Ecto neural progenitor cell (in vitro differentiated cells): ENCODE data around the gene ATL1.
"Not testable (repeated sequence)": the region's sequence is repeated elsewhere in the genome, so short reads cannot be mapped to it uniquely, and the experiment has no call there.

ENCODE experiments used
- DNase-seq: peaks from one replicate; pipeline ENCODE4 v3.0.0-alpha.2; 2018; ENCODE audit warnings: low spot score

Gene ATL1

DNA sequence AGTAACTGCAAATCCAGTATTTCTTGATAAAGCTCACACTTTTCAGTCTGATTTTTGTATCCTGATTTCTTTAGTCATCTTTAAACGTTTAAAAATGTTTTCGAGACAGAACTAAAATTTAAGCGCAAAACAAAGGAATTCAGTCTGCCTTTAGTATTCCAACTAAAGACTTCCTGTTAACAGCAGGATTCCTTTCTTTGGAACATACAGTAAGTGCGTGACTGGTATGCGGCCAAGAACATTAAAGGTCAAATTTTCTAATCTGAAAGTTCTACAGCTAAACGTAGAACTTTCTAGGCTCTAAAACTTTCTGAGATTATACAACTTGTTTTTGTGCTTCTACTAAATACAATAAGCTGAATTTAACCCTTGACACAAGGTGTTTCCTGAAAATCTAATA lies 98.3 kb downstream of the ATL1 start:
- no peak for DNase-seq

DNA sequence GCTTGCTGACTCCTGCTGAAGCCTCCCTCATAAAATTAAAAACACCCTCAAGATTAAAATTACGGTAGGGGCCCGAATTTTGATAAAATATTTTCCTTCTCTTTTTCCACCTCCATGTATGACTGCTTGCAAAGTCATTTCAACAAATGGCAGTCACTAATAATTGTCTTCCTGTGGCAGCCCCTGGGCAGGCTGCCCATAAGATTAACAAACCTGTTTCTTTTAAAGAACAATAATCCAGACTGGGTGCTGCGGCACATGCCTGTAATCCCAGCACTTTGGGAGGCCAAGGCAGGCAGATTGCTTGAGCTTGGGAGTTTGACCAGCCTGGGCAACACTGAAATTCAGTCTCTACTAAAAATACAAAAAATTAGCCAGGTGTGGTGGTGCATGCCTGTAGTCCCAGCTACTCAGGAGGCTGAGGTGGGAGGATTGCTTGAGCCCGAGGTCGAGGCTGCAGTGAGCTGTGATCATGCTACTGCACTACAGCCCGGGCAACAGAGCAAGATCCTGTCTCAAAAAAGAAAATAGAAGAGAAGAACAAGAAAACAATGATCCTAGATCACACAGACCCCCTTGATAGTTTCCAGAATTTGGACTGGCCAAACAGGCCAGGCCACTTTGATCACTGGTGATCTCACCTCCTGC lies 99.5 kb downstream of the ATL1 start:
- DNase-seq, result no peak

DNA sequence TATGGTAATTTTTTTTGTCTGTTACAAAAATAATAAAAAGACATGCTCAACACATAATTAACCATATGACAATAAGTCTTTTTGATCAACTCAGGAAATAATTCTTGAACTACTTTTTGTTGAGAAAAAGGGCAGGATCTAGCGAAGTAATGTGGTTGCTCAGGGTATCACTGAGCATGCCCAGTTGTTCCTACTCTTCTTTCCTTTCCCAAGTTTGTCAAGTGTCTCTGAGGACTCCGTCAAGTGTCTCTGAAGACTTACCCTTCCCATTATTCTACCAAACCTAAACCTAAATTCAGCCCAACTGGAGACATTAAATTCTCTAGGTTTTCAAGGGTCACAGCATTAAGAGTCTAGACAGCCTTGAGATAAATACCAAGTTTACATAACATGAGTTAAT lies 104.6 kb downstream of the ATL1 start:
- DNase-seq, result not testable (repeated sequence)

DNA sequence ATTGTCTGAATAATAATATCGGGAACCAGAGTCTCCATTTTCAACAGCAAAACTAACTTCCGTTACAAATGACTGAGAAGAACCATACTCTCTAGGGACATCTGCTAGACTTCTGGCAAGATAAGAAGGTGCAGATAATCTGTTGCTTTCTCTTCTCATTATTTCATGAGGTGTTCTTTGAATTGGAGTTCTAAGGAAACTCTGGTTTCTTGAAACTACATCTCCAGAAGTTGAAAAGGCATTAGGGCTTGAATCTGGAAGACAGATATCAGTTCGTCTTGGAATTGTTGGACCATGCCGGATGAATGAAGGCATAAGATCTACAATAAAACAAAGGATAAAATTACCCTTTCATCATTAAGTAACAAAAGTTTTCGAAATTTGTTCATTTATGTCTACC lies 105.4 kb downstream of the ATL1 start:
- DNase-seq, result not testable (repeated sequence)

DNA sequence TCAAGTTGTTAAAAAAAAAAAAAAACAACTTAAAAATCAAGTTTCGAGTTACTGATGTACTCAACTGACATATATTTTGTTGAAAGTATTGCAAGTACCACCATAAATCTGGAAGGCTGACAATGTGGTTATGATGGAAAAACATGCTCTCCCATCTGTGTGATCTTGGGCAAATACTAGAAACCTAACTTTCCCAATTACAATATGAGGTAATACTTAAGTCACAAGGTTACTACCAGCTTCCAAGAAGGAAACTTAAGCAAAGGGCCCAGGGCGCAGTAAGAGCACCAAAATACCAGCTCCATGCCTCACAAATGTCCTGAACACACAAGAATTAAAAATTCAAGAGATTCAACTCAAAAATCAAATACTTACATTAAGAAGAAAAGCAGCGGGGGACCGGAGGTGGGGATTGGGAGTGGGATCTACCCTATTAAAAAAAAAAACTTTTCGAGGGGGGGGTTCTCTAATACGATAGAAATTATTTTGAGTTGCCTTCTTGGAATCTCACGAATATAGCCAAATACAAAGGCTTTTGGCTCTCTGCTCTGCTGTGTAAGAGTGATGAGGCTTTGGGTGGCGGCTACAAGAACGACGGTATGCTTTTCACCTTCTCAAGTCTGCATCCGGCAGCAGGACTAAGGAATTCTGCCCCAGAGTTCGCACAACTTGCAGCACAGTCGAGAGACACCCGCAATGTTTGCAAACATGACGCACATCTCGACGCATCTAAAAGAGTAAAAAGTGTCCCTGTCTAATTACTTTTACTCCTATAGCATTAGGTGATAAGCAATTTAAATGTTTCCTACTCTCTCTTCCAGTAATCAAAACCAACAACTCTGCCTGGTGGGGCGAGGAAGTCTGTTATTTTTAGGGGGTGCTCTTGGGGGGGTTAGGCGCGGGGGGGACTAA lies 107.1 kb downstream of the ATL1 start:
- DNase-seq, result no peak

DNA sequence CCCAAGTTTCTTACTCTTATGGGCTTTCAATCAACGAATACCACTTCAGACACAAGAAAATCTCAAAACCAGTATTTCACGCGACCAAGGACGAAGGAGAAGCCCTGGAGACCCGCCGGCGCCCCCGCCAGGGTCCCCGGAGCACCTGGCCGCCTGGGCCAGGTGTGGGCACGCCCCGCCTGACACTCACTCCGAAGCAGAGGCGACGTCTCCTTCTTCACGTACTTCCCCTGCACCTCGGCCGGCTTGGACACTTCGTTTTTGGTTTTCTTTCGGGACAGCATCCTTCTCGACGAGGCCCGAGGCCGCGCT lies 107.7 kb downstream of the ATL1 start:
- DNase-seq, result no peak

DNA sequence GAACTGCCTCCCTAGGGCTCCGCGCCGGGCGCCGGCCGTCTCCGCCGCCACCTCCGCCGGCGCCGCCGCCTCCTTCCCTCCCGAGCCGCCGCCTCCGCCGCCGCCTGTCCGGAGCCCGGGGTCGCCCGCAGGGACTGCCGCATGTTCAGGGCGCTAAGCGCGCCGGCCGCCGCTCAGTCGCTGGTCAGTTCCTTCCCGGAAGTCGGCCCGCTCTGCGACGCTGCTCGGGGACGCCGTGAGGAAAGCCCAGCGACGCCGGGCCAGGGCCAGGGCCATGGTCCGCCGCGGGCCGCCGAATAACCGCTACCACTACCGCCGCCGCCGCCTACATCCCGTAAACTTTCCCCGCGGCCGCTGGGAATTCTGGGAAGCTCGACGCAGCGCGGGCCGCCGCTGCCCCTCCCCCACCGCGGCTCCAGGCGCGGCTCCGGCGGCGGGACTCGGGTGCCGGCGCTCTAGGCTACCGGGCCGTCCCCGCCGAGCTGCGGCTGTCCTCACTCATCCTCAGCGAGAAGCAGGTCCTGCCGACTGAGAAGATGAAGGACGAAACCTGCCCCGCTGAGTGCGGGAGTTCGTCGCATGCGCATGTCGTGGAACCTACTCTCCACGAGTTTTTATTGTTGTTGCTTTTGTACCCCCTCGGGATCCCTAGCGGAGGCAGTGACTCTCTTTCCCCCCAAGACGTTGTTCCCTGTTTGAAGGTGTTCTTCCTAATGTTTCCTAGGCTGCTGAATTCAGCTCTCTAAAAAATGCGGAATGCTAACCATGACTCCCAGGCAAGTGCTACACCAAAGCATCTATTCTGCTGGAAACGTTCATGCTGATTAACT lies 108.3 kb downstream of the ATL1 start, which contains the start of gene SAV1:
Gene SAV1 (minus strand): TSS at position 311 of the 830 bp plus-strand sequence. CDS start 339 bp downstream, outside the sequence.
- peak; percentile 92 for DNase-seq

DNA sequence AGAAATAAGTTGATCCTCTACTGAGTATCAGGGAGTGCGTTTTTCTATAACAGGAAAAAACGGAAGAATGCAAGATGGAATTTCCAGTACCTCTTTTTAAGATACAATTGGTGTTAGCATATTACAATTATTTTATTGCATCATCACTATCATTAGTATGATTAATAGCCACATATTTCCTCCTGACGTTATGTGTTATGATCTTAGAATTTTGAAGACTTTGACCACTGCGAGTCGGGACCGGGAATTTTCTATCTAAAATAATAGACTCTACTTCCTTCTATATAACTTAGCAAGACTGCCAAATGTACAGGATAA lies 108.8 kb downstream of the ATL1 start:
- DNase-seq, result no peak

DNA sequence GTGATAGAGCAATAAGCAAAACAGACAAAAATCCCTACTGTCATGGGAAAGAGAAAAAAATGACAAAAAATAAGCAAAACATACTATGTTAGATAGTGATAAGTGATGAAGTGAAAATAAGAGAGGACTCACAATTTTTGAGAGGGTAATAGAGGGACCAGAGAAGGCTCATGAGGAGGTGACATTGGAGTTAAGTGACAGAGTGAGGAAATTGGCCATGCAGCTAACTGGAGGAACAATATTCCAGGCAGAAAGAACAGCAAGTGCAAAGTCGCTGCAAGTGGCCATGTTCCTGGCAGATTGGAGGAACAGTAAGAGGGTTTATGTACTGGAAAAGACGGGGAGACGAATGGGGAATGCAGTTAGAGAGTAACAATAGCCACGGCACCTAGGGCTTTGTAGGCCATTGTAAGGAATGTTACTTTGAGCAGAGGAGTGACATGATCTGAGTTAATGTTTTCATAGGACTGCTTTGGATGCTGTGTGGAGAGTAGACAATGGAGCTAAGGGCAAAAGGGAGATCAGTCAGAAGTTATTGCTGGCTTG lies 109.6 kb downstream of the ATL1 start:
- no peak for DNase-seq

DNA sequence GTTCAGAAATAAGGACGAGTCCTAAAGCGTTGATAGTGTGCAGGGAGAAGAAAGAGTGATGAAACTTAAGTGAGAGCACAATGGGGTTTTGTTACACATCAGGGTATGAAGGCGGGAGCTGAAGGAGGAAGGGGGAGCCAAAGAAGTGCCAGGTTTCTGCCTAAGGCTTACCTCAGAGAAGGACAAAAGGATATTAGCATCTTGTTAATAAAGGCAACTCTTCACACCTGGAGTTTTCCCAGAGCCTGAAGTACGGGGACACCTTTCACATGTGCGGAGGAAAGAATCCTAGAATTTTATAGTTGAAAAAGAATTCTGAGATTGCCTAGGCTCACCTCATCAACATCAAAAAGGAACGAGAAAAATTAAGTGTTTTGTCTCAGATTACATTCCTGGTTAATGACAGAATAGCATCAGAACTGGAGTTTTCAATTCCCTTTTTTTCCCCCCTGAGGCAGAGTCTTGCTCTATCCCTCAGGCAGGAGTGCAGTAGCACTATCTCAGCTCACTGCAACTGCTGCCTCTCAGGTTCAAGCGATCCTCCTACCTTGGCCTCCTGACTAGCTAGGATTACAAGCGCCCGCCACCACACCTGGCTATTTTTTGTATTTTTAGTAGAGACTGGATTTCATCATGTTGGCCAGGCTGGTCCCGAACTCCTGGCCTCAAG lies 110.4 kb downstream of the ATL1 start:
- DNase-seq, result no peak

DNA sequence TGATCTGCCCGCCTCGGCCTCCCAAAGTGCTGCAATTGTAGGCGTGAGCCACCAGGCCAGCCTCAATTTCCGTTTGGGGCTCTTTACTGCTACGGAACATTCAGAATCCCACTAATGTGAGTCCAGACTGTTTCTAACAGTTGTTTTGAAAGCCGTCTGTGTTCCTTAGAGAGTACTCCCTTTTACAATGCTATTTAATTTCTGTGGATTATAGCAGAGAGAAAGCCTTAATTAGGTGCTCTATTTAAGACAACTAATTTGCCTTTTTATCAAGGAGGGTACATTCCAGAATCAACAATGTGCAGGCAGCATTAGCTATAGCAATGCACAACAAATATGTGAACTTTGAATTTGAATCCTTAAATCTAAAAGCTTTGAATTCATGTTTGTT lies 110.9 kb downstream of the ATL1 start:
- DNase-seq, result no peak

DNA sequence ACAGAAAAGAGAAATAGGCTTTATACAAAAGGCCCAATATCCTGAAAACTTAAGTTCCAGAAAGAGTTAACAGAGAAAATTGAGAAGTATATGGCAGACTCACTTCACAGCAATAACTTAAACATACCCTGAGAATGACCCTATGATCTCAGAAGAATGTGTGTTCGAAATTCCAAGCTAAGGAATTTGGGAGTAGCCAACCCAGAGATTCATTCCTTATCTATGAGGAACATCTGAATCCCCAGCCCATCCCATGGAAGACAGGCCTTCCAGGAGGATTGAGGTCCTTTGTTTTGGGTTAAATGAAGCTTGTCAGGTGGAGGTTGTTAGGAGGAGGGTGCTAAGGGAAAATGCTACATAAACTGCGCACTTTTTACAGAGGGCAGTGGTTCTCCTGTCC lies 115.7 kb downstream of the ATL1 start:
- no peak for DNase-seq

DNA sequence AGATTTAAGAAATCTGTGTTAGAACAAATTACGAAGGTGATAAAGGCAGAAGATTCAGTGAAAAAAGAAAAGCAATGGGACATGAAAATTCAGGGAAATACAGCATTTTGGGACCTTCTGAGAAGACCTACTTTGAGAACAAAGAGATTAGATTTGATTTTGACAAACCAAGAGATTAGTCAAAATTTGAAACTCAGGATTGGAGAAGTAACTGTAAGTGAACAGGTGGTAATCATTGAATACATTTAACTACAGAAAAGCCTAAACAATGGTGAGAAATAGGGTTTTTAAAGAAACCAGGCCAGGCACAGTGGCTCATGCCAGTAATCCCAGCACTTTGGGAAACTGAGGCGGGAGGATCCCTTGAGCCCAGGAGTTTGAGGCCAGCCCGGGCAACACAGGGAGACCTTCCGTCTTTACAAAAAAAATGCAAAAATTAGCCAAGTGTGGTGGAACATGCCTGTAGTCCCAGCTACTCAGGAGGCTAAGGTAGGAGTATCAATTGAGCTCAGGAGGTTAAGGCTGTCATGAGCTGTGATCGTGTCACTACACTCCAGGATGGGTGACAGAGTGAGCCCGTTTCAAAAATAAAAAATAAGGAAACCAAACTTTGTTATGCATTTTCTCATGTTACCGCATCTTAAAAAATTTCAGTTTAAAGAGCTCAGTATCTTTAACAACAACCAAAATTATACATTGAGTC lies 117.0 kb downstream of the ATL1 start:
- DNase-seq, result no peak

DNA sequence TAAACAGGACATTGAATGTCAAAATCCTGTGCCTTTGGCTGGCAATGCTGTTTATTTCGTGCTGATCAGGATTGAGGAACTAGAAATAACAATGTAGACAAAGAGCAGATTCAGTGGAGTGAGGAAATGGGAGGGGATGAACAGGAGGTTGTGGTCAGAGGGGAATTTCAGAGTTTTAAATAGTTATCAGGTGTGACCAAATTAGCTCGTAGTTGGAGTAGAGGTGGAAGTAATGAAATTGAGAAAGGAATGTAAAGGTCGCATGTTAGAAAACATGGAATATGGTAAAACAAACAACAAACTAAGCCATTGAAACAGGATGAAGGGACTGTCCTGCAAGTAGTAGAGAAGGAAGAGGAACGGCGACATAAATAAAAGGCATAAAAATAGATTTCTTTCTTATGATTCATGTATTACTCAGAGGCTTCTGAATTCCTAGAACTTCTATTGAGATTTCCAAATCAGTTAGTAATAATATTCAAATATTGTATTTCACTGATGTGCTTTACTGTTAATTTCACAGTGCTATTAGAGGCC lies 117.7 kb downstream of the ATL1 start:
- DNase-seq, result no peak

DNA sequence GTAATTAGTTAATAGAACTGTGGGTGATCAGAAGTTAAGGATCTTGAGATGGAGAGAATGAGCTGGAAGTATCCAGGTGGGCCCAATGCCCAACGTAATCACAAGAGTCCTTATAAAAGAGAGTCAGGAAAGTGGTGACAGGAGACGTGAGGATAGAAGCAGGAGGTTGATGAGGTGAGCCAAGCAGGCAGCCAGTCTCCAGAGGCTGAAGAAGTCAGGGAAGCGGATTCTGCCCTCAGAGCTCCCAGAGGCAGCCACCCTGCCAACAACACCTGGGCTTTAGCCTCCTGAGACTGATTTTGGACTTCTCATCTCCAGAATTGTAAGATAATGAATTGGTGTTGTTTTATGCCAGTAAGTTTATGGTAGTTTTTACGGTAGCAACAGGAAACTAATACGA lies 118.2 kb downstream of the ATL1 start:
- DNase-seq, result no peak

DNA sequence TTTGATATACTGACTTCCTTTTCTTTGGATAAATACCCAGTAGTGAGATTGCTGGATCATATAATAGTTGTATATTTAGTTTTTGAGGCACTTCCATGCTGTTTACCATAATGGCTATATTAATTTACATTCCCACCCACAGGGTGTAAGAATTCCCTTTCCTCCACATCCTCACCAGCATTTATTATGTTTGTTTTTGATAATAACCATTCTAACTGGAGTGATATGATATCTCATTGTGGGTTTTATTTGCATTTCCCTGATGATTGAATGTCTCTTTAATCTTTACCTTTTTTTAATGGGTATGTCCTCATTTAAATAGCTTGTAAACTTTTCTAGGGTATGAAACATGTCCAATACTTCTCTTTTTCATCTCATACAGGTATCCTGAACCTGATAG lies 119.7 kb downstream of the ATL1 start:
- DNase-seq, result no peak
